Fibroblast of gingiva (primary cell): ENCODE data around the gene LMBR1L.
"Not testable (repeated sequence)": the region's sequence is repeated elsewhere in the genome, so short reads cannot be mapped to it uniquely, and the experiment has no call there.

Source experiments
- DNase-seq: peaks from one replicate; pipeline ENCODE4 v3.0.0-alpha.2; 2011; ENCODE audit warnings: low read depth

Gene LMBR1L

GRCh38 chr12:49088150-49088931 is 22.3 kb downstream of the LMBR1L start:
- DNase-seq: peak; percentile 74

GRCh38 chr12:49086116-49086515 is 24.5 kb downstream of the LMBR1L start:
- DNase-seq: peak; percentile 49

- no peak for DNase-seq
These were observed 26.2 kb downstream of the LMBR1L start for GRCh38 chr12:49084438-49084837.

- DNase-seq: no peak
These were observed 30.9 kb downstream of the LMBR1L start for GRCh38 chr12:49079793-49080192.

- DNase-seq: no peak
These were observed 39.7 kb downstream of the LMBR1L start for GRCh38 chr12:49070971-49071370.

- peak; percentile 93 for DNase-seq
These were observed 40.9 kb downstream of the LMBR1L start, which contains the start of gene RHEBL1 for GRCh38 chr12:49069507-49070346. TSS of gene RHEBL1 (minus strand) at chr12:49069979. CDS start at chr12:49069785, 194 bp downstream.

GRCh38 chr12:49068879-49069506 is 41.7 kb downstream of the LMBR1L start:
- no peak for DNase-seq

GRCh38 chr12:49066120-49066519 is 44.5 kb downstream of the LMBR1L start:
- no peak for DNase-seq

GRCh38 chr12:49064767-49065152 is 45.9 kb downstream of the LMBR1L start:
- DNase-seq: no peak

GRCh38 chr12:49061916-49062315 is 48.7 kb downstream of the LMBR1L start:
- DNase-seq: not testable (repeated sequence)

GRCh38 chr12:49061157-49061650 is 49.4 kb downstream of the LMBR1L start:
- DNase-seq: no peak

GRCh38 chr12:49060237-49061156 is 50.1 kb downstream of the LMBR1L start, which contains the start of gene KMT2D:
TSS of gene KMT2D (minus strand) at chr12:49060794. CDS start at chr12:49055324, 5,470 bp downstream.
- DNase-seq: peak; percentile 98

GRCh38 chr12:49059299-49060171 is 51.1 kb downstream of the LMBR1L start:
- no peak for DNase-seq

- no peak for DNase-seq
These were observed 51.7 kb downstream of the LMBR1L start for GRCh38 chr12:49059045-49059298.

- no peak for DNase-seq
These were observed 52.1 kb downstream of the LMBR1L start for GRCh38 chr12:49058366-49059044.

GRCh38 chr12:49057888-49058287 is 52.8 kb downstream of the LMBR1L start:
- no peak for DNase-seq

- peak; percentile 79 for DNase-seq
These were observed 54.5 kb downstream of the LMBR1L start for GRCh38 chr12:49055978-49056754.

GRCh38 chr12:49055092-49055491 is 55.6 kb downstream of the LMBR1L start:
- DNase-seq: no peak

- no peak for DNase-seq
These were observed 56.1 kb downstream of the LMBR1L start for GRCh38 chr12:49054524-49054923.
